Esophagus muscularis mucosa (tissue), 4 donors: ENCODE data around the gene CORO2B. TPM values are rescaled to one million over a fixed set of nuclear protein-coding genes. Genes with fewer than 3 reads are reported as not detected.

Experiments
- DNase-seq: peaks from one replicate; pipeline ENCODE4 v3.0.0-alpha.2; 2017; ENCODE audit errors: extremely low spot score
- H3K27ac ChIP-seq, 4 donors: fragments of 200-600 bp; sonication (generic); replicated peaks in 1 of 4; 1 replicate in 3 of 4; 2 replicates in 1 of 4; pipeline ENCODE4 v1.5.1; 2016 to 2019; ENCODE audit warnings: mild to moderate bottlenecking in 1 of 4
- H3K27me3 ChIP-seq, 4 donors: fragments of 200-600 bp; sonication (generic); one replicate each; pipeline versions ENCODE4 v1.5.1 to v1.6.0; 2016 to 2019
- H3K36me3 ChIP-seq, 4 donors: fragments of 200-600 bp; sonication (generic); one replicate each; pipeline ENCODE4 v1.5.1; 2016 to 2019
- H3K4me1 ChIP-seq, 4 donors: fragments of 200-600 bp; sonication (generic); one replicate each; pipeline ENCODE4 v1.5.1; 2016 to 2019
- H3K4me3 ChIP-seq, 4 donors: fragments of 200-600 bp; sonication (generic); 1 replicate in 2 of 4; 2 replicates in 2 of 4; pipeline ENCODE4 v1.5.1; 2016 to 2019; ENCODE audit warnings: mild to moderate bottlenecking in 4 of 4, moderate library complexity in 1 of 4
- H3K9me3 ChIP-seq, 4 donors: fragments of 200-600 bp; sonication (generic); 1 replicate in 3 of 4; 2 replicates in 1 of 4; pipeline ENCODE4 v1.5.1; 2016 to 2019
- EP300 ChIP-seq: sonication (generic); formaldehyde crosslinking; IDR thresholded peaks from one replicate; pipeline ENCODE4 v1.6.1; 2017; ENCODE audit warnings: antibody characterized with exemption
- POLR2A ChIP-seq: fragments of 450-650 bp; IDR thresholded peaks from one replicate; pipeline ENCODE4 v1.6.1; 2017; ENCODE audit warnings: antibody characterized with exemption, moderate library complexity, mild to moderate bottlenecking, low read depth
- POLR2AphosphoS5 ChIP-seq, 2 donors: sonication (generic); formaldehyde crosslinking; IDR thresholded peaks; one replicate each; pipeline ENCODE4 v1.6.1; 2017; ENCODE audit warnings: antibody characterized with exemption in 2 of 2
- WGBS: methylation state at CpG from one replicate; pipeline ENCODE4 v1.1.5; 2018; 5-methylcytosine and 5-hydroxymethylcytosine counted together
- intact Hi-C: fragments of 100-400 bp; cut with DNase I; formaldehyde crosslinking; loops from one replicate; pipeline ENCODE4 v1.15.1; 2023
- total RNA-seq, 4 donors: library from RNA; depleted of rRNA; stranded (reverse); fragments of >200 nt; gene quantifications; one replicate each; pipeline versions ENCODE4 v1.1.0 to v1.2.1, GENCODE V29; 2016
- TF ChIP-seq, protein P1 (sequence below), 3 experiments: fragments of 200-600 bp in 2 of 3; fragments of 450-650 bp in 1 of 3; sonication (generic) in 2 of 3; IDR thresholded peaks; one replicate each; pipeline ENCODE4 v1.5.1; 2017 to 2019; ENCODE audit warnings: antibody characterized with exemption in 3 of 3, mild to moderate bottlenecking in 2 of 3, moderate library complexity in 1 of 3

CORO2B gene
- total RNA-seq, 4 donors from 2014 or later: 5.8 to 12.2 (median 7.5) TPM

DNA sequence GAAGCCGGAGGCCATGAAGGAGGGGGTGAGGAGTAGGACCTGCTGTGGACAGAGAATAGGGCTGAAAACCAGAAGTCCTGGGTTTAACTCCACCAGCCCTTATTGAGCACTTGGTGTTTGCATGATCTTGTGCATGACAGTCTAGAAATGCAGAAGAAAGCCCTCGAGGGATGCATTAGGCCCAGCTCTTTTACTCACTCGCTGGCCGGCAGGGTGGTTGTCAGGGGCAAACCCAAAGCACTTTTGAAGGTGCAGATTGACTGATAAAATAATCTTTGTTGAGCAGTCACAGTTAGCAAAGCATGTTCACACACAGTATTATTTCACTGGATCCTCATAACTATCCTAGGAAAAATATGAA, 55.3 kb downstream of the CORO2B start:
- H3K9me3 ChIP-seq: no peaks in the 10 kb centered on the region
- no peak overlapping the region for H3K4me3 ChIP-seq
- 98% methylated on average over 4 of the region's 4 CpGs for WGBS
- no peak overlapping the region for H3K27ac ChIP-seq
- intact Hi-C loops: loop anchor here (10.0 kb wide), 1 partner anchor 49 kb away; no protein-coding TSS in a partner anchor
- H3K27me3 ChIP-seq: peaks cover 0 to 8% (median 0%) of the 10 kb centered on the region in 4 donors
- TF ChIP-seq, protein P1, sequence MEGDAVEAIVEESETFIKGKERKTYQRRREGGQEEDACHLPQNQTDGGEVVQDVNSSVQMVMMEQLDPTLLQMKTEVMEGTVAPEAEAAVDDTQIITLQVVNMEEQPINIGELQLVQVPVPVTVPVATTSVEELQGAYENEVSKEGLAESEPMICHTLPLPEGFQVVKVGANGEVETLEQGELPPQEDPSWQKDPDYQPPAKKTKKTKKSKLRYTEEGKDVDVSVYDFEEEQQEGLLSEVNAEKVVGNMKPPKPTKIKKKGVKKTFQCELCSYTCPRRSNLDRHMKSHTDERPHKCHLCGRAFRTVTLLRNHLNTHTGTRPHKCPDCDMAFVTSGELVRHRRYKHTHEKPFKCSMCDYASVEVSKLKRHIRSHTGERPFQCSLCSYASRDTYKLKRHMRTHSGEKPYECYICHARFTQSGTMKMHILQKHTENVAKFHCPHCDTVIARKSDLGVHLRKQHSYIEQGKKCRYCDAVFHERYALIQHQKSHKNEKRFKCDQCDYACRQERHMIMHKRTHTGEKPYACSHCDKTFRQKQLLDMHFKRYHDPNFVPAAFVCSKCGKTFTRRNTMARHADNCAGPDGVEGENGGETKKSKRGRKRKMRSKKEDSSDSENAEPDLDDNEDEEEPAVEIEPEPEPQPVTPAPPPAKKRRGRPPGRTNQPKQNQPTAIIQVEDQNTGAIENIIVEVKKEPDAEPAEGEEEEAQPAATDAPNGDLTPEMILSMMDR (IDR thresholded peaks at IDR 0.05): no peak
- no peak for TF ChIP-seq POLR2A
- no peak for TF ChIP-seq POLR2AphosphoS5 (IDR thresholded peaks at IDR 0.05)
- TF ChIP-seq EP300: no peak
- no peak for DNase-seq
- H3K36me3 ChIP-seq: no peaks in the 10 kb centered on the region
- H3K4me1 ChIP-seq: peaks cover 39 to 77% (median 56%) of the 10 kb centered on the region in 4 donors

DNA sequence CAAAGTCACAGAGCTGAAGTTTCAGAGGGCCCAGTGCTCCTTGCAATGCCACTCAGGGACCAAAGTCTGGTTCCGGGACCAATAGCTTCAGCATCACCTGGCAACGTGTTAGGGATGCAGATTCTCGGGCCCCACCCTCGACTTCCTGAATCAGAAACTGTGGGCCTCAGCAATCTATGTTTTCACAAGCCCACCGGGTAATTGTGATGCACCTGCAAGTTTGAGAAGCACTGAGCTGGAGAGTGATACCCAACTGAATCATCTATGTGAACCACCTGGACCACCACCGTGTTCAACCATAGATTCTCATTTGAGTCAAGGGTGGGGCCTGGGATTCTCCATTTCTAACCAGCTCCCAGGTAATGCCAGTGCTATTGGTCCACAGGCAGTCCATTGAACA, 55.7 kb downstream of the CORO2B start:
- no peaks in the 10 kb centered on the region for H3K36me3 ChIP-seq
- H3K4me1 ChIP-seq: peaks cover 39 to 81% (median 57%) of the 10 kb centered on the region in 4 donors
- no peak for DNase-seq
- intact Hi-C loops: loop anchor here (10.0 kb wide), 1 partner anchor 50 kb away; no protein-coding TSS in a partner anchor
- H3K27me3 ChIP-seq: peaks cover 0 to 4% (median 0%) of the 10 kb centered on the region in 4 donors
- 85% methylated on average over 6 of the region's 6 CpGs for WGBS
- TF ChIP-seq EP300 (no peak), POLR2AphosphoS5 (IDR thresholded peaks at IDR 0.05) (no peak), POLR2A (no peak)
- TF ChIP-seq, protein P1 (IDR thresholded peaks at IDR 0.05): no peak
- H3K4me3 ChIP-seq: no peak overlapping the region
- H3K27ac ChIP-seq: no peak overlapping the region
- no peaks in the 10 kb centered on the region for H3K9me3 ChIP-seq

DNA sequence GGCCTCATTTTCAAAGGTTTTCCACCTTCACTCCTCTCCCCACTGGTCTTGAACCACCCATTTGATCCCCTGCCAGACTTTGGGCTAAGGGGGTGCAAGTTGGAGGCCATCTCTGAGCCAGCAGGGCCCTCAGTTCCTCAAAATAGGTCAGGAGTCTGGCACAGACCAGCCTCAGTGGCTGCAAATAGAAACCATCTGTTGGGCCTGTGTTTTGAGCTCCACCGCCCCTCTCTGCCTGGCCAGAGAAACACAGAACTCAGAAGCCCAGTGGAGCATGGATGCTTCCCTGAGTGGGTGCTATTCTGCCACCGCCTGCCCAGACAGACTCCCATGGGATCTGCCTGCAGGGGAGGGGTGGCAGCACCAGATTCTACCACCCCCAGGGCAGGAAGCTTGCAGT, 56.3 kb downstream of the CORO2B start:
- Histone ChIP-seq H3K4me1 (peaks cover 40 to 81% (median 60%) of the 10 kb centered on the region in 4 donors), H3K4me3 (no peak overlapping the region), H3K27ac (peak overlapping the region in 1 of 4 donors; percentile 4), H3K9me3 (no peaks in the 10 kb centered on the region), H3K27me3 (no peaks in the 10 kb centered on the region), H3K36me3 (no peaks in the 10 kb centered on the region)
- 79% methylated on average over 2 of the region's 2 CpGs for WGBS
- DNase-seq: no peak
- intact Hi-C loops: loop anchor here (10.0 kb wide), 1 partner anchor 50 kb away; no protein-coding TSS in a partner anchor
- no peak for TF ChIP-seq POLR2A
- TF ChIP-seq, protein P1 (IDR thresholded peaks at IDR 0.05): no peak
- no peak for TF ChIP-seq POLR2AphosphoS5 (IDR thresholded peaks at IDR 0.05)
- no peak for TF ChIP-seq EP300

DNA sequence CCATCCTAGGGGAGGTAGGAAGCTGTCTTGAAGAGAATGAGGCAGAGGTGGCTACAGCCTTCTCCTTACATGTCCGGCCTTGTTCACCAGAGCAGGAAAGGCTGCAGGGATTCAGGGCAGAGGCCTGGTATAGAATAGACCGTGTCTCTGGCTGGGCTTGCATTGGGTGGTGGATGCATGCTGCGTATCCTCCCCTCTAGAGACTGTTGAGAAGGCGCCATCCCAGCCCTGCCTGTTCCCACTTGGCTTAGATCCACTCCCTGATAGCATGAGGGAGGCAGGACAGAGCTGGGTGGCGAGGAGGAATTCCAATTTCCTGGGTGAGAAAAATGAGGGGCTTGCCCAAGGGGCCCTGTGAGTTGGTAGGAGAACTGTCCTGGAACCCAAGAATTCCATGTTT, 57.5 kb downstream of the CORO2B start:
- no peak for DNase-seq
- intact Hi-C loops: loop anchor here (10.0 kb wide), 1 partner anchor 51 kb away; no protein-coding TSS in a partner anchor
- TF ChIP-seq, protein P1 (IDR thresholded peaks at IDR 0.05): no peak
- TF ChIP-seq POLR2A (no peak), POLR2AphosphoS5 (IDR thresholded peaks at IDR 0.05) (no peak), EP300 (no peak)
- no peaks in the 10 kb centered on the region for H3K9me3 ChIP-seq
- H3K27me3 ChIP-seq: no peaks in the 10 kb centered on the region
- no peak overlapping the region for H3K4me3 ChIP-seq
- 100% methylated on average over 4 of the region's 5 CpGs for WGBS
- H3K27ac ChIP-seq: peak overlapping the region in 1 of 4 donors; percentile 10
- peaks cover 48 to 74% (median 69%) of the 10 kb centered on the region in 4 donors for H3K4me1 ChIP-seq
- H3K36me3 ChIP-seq: no peaks in the 10 kb centered on the region
